ENCODE results near the gene SUGP2.

SUGP2 gene

GRCh38 chr19:18978616-18979015 is 54.7 kb downstream of the SUGP2 start:
- ChIA-PET CTCF (interaction anchor here (0.6 kb wide), 1 partner anchor 10 kb away, joined by 3 read pairs; no protein-coding TSS in a partner anchor), POLR2A (no interaction called here)
- no peak overlapping the region for H3K4me3 ChIP-seq (ENCODE audit: low read depth, low read length)
- DNase-seq (ENCODE audit: low read depth, low spot score), result no peak
- no peak for TF ChIP-seq CTCF (IDR thresholded peaks at IDR 0.05; ENCODE audit: insufficient read depth, low read length, missing control alignments)

- no peak for DNase-seq (ENCODE audit: low read depth, low spot score)
- TF ChIP-seq CTCF (IDR thresholded peaks at IDR 0.05; ENCODE audit: insufficient read depth, low read length, missing control alignments), result no peak
- no peak overlapping the region for H3K4me3 ChIP-seq (ENCODE audit: low read depth, low read length)
- ChIA-PET CTCF (no interaction called here), POLR2A (no interaction called here)
Measured at GRCh38 chr19:18975869-18976268, 57.4 kb downstream of the SUGP2 start.

- no peak for DNase-seq (ENCODE audit: low read depth, low spot score)
- ChIA-PET CTCF (interaction anchor here (1.2 kb wide), 1 partner anchor 12 kb away, joined by 3 read pairs; no protein-coding TSS in a partner anchor), POLR2A (no interaction called here)
- no peak overlapping the region for H3K4me3 ChIP-seq (ENCODE audit: low read depth, low read length)
- TF ChIP-seq CTCF (IDR thresholded peaks at IDR 0.05; ENCODE audit: insufficient read depth, low read length, missing control alignments), result no peak
Measured at GRCh38 chr19:18975011-18975410, 58.3 kb downstream of the SUGP2 start.

GRCh38 chr19:18972851-18973250 is 60.5 kb downstream of the SUGP2 start:
- ChIA-PET CTCF (interaction anchor here (1.0 to 2.1 kb wide), 5 partner anchors 10 to 126 kb away, joined by 3 to 11 read pairs (median 4); no protein-coding TSS in a partner anchor), POLR2A (no interaction called here)
- no peak for TF ChIP-seq CTCF (IDR thresholded peaks at IDR 0.05; ENCODE audit: insufficient read depth, low read length, missing control alignments)
- no peak overlapping the region for H3K4me3 ChIP-seq (ENCODE audit: low read depth, low read length)
- no peak for DNase-seq (ENCODE audit: low read depth, low spot score)

GRCh38 chr19:18972301-18972811 is 61.0 kb downstream of the SUGP2 start:
- no peak for DNase-seq (ENCODE audit: low read depth, low spot score)
- ChIA-PET CTCF (interaction anchor here (1.0 to 2.1 kb wide), 5 partner anchors 10 to 125 kb away, joined by 3 to 11 read pairs (median 4); no protein-coding TSS in a partner anchor), POLR2A (no interaction called here)
- H3K4me3 ChIP-seq (ENCODE audit: low read depth, low read length), result no peak overlapping the region
- TF ChIP-seq CTCF (IDR thresholded peaks at IDR 0.05; ENCODE audit: insufficient read depth, low read length, missing control alignments), result no peak

GRCh38 chr19:18969931-18970659 is 63.2 kb downstream of the SUGP2 start:
- CTCF ChIA-PET, result interaction anchor here (0.6 to 1.6 kb wide), 2 partner anchors 17 to 25 kb away, joined by 3 to 5 read pairs; no protein-coding TSS in a partner anchor
- no peak for TF ChIP-seq CTCF (IDR thresholded peaks at IDR 0.05; ENCODE audit: insufficient read depth, low read length, missing control alignments)
- DNase-seq (ENCODE audit: low read depth, low spot score), result no peak
- POLR2A ChIA-PET, result no interaction called here
- no peak overlapping the region for H3K4me3 ChIP-seq (ENCODE audit: low read depth, low read length)

Data from AG04449 (cell line).